Loucy (cell line): ENCODE measurements around the gene AMTN.

Experiments
- H2AFZ ChIP-seq: fragments of 200-600 bp; sonication (generic); 2 replicates; pipeline ENCODE4 v1.6.0; 2016; ENCODE audit warnings: antibody characterized with exemption, mild to moderate bottlenecking, low read length, moderate library complexity
- H3F3A ChIP-seq: fragments of 200-600 bp; 2 replicates; pipeline ENCODE4 v1.6.0; 2016; ENCODE audit warnings: antibody characterized with exemption, low read depth, mild to moderate bottlenecking
- H3K27me3 ChIP-seq: fragments of 200-600 bp; sonication (generic); 2 replicates; pipeline ENCODE4 v1.6.1; 2014; ENCODE audit warnings: low read length, mild to moderate bottlenecking; ENCODE audit not compliant: insufficient read depth, poor library complexity, severe bottlenecking
- H3K36me3 ChIP-seq: fragments of 200-600 bp; sonication (generic); 2 replicates; pipeline ENCODE4 v1.6.1; 2016; ENCODE audit warnings: low read length; ENCODE audit not compliant: insufficient read depth
- H3K4me1 ChIP-seq: fragments of 200-600 bp; sonication (generic); 2 replicates; pipeline ENCODE4 v1.5.1; 2014; ENCODE audit warnings: low read length, mild to moderate bottlenecking; ENCODE audit not compliant: insufficient read depth, poor library complexity, severe bottlenecking
- H3K4me2 ChIP-seq: fragments of 200-600 bp; sonication (generic); 2 replicates; pipeline ENCODE4 v1.6.0; 2014; ENCODE audit warnings: antibody characterized with exemption, low read length, low read depth, mild to moderate bottlenecking; ENCODE audit not compliant: poor library complexity, severe bottlenecking
- H3K4me3 ChIP-seq: fragments of 200-600 bp; sonication (generic); 2 replicates; pipeline ENCODE4 v1.5.1; 2014; ENCODE audit warnings: low read length, mild to moderate bottlenecking, mixed read lengths; ENCODE audit not compliant: poor library complexity, severe bottlenecking
- H3K79me2 ChIP-seq: fragments of 200-600 bp; sonication (generic); 2 replicates; pipeline ENCODE4 v1.6.1; 2014; ENCODE audit warnings: low read length; ENCODE audit not compliant: insufficient read depth
- H3K9ac ChIP-seq: fragments of 200-600 bp; sonication (generic); 2 replicates; pipeline ENCODE4 v1.6.0; 2014; ENCODE audit warnings: mild to moderate bottlenecking, low read depth, low read length, moderate library complexity; ENCODE audit not compliant: poor library complexity, severe bottlenecking
- H3K9me2 ChIP-seq: fragments of 200-600 bp; sonication (generic); replicated peaks from 2 replicates; pipeline ENCODE4 v1.6.1; 2016; ENCODE audit warnings: low read depth, low read length, mixed read lengths
- H3K9me3 ChIP-seq: fragments of 200-600 bp; sonication (generic); 2 replicates; pipeline ENCODE4 v1.6.1; 2014; ENCODE audit warnings: mild to moderate bottlenecking, antibody characterized with exemption, low read length, low read depth; ENCODE audit not compliant: insufficient read depth
- H4K20me1 ChIP-seq: fragments of 200-600 bp; sonication (generic); 2 replicates; pipeline ENCODE4 v1.6.0; 2014; ENCODE audit warnings: antibody characterized with exemption, low read length, mild to moderate bottlenecking; ENCODE audit not compliant: insufficient read depth, poor library complexity, severe bottlenecking
- CTCF ChIP-seq: fragments of 200-600 bp; sonication (generic); conservative IDR thresholded peaks from 2 replicates; pipeline ENCODE4 v1.5.1; 2014; ENCODE audit warnings: mild to moderate bottlenecking, antibody characterized with exemption, low read length
- EZH2phosphoT487 ChIP-seq: fragments of 200-600 bp; IDR thresholded peaks from 2 replicates; pipeline ENCODE4 v1.6.1; 2018; ENCODE audit warnings: antibody characterized with exemption, mild to moderate bottlenecking, moderate library complexity, borderline replicate concordance

Gene AMTN

GRCh38 chr4:70515367-70516250, 2.8 kb upstream of the AMTN start:
- no peaks in the 10 kb centered on the region for H3K79me2 ChIP-seq
- H3K27me3 ChIP-seq: no peaks in the 10 kb centered on the region
- no peaks in the 10 kb centered on the region for H3K9me3 ChIP-seq
- H3K9ac ChIP-seq: no peak overlapping the region
- no peak overlapping the region for H2AFZ ChIP-seq
- TF ChIP-seq EZH2phosphoT487: no peak
- TF ChIP-seq CTCF: no peak
- H3K4me3 ChIP-seq: no peak overlapping the region
- H3K4me2 ChIP-seq: no peak overlapping the region
- no peaks in the 10 kb centered on the region for H4K20me1 ChIP-seq
- no peaks in the 10 kb centered on the region for H3K4me1 ChIP-seq
- H3K9me2 ChIP-seq: no peaks in the 10 kb centered on the region
- no peaks in the 10 kb centered on the region for H3F3A ChIP-seq
- no peaks in the 10 kb centered on the region for H3K36me3 ChIP-seq

- Histone ChIP-seq H3K4me1 (no peaks in the 10 kb centered on the region), H3K36me3 (no peaks in the 10 kb centered on the region), H2AFZ (no peak overlapping the region), H3K79me2 (no peaks in the 10 kb centered on the region), H3K9ac (no peak overlapping the region), H3K4me3 (no peak overlapping the region), H3F3A (no peaks in the 10 kb centered on the region), H3K27me3 (no peaks in the 10 kb centered on the region), H3K9me3 (no peaks in the 10 kb centered on the region), H3K9me2 (no peaks in the 10 kb centered on the region), H3K4me2 (no peak overlapping the region), H4K20me1 (no peaks in the 10 kb centered on the region)
- no peak for TF ChIP-seq EZH2phosphoT487
- TF ChIP-seq CTCF: no peak
Observed at GRCh38 chr4:70518716-70519115, 347 bp downstream of the AMTN start.

DNA sequence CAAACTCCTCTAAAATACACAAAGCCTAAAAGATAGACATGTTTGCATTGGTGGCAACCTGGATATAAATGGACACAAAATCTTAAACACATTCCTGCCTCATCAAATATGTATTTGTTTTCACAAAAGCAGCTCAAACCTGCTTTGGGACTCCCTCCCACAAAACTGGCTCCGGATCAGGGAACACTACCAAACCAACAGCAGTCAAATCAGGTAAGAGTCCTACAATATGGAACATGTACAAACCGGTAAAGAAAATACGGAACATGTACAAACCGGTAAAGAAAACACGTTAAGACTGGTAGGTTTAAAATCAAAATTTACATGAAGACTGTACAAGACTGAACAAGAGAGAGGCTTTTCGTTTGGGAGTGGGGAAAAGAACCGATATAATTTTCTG, 4.3 kb downstream of the AMTN start:
- Histone ChIP-seq H2AFZ (no peak overlapping the region), H3K9me2 (no peaks in the 10 kb centered on the region), H3K4me3 (no peak overlapping the region), H3K4me2 (no peak overlapping the region), H3K9ac (no peak overlapping the region), H3K4me1 (no peaks in the 10 kb centered on the region), H3K36me3 (no peaks in the 10 kb centered on the region), H3K79me2 (no peaks in the 10 kb centered on the region), H4K20me1 (no peaks in the 10 kb centered on the region), H3K9me3 (no peaks in the 10 kb centered on the region), H3F3A (no peaks in the 10 kb centered on the region), H3K27me3 (no peaks in the 10 kb centered on the region)
- TF ChIP-seq CTCF: no peak
- TF ChIP-seq EZH2phosphoT487: no peak
